HUES48 (cell line): ENCODE results near the gene CFH.

Source experiments
- H3K27ac ChIP-seq: one replicate; pipeline ENCODE4 v1.7.0; 2013; ENCODE audit warnings: low read depth, low read length, inconsistent platforms
- H3K27me3 ChIP-seq: 2 replicates; pipeline ENCODE4 v1.6.1; 2013; ENCODE audit warnings: mild to moderate bottlenecking, low read length; ENCODE audit not compliant: control insufficient read depth, insufficient read depth
- H3K36me3 ChIP-seq: 2 replicates; pipeline ENCODE4 v1.6.1; 2013; ENCODE audit warnings: low read length; ENCODE audit not compliant: control insufficient read depth, insufficient read depth
- H3K4me1 ChIP-seq: 2 replicates; pipeline ENCODE4 v1.6.1; 2013; ENCODE audit warnings: mild to moderate bottlenecking, low read length; ENCODE audit not compliant: control insufficient read depth, insufficient read depth
- H3K4me3 ChIP-seq: 2 replicates; pipeline ENCODE4 v1.5.1; 2013; ENCODE audit warnings: mild to moderate bottlenecking, low read depth, low read length
- H3K9ac ChIP-seq: 2 replicates; pipeline ENCODE4 v1.6.1; 2013; ENCODE audit warnings: mild to moderate bottlenecking, low read depth, low read length, moderate library complexity
- H3K9me3 ChIP-seq: 2 replicates; pipeline ENCODE4 v1.6.1; 2013; ENCODE audit warnings: low read length; ENCODE audit not compliant: control insufficient read depth, insufficient read depth

CFH gene

DNA sequence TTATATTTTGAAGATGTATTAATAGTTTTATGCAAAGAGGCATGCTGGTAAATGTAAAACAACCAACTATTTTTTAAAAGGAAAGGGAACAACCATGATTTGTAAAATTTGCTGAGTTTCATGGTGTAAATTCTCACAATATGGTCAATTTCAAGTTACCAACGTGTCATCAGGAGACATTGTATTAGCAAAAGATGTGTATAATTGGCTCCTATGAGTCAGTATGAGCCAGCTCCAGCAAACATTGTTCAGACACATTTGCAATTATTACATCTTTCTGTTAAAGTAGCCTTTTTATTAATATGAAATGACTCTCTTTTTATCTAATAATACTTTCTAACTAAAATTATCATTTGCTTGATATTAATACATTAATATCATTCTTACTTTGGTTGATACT lies 15.3 kb downstream of the CFH start:
- Histone ChIP-seq H3K9ac (no peak overlapping the region), H3K27me3 (no peaks in the 10 kb centered on the region), H3K9me3 (no peaks in the 10 kb centered on the region), H3K27ac (no peak overlapping the region), H3K36me3 (no peaks in the 10 kb centered on the region), H3K4me3 (no peak overlapping the region), H3K4me1 (no peaks in the 10 kb centered on the region)

DNA sequence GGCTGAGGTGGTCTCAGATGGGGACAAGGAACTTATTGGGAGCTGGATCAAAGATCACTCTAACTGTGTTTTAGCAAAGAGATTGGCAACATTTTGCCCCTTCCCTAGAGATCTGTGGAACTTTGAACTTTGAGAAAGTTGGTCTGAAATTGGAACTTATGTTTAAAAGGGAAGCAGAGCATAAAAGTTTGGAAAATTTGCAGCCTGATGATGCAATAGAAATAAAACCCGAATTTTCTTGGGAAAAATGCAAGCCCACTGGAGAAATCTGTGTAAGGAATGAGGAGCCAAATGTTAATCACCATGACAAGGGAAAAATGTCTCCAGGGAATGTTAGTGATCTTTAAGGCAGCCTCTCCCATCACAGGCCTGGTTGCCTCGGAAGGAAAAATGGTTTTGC lies 17.2 kb downstream of the CFH start:
- H3K27ac ChIP-seq = no peak overlapping the region
- no peaks in the 10 kb centered on the region for H3K4me1 ChIP-seq
- no peak overlapping the region for H3K4me3 ChIP-seq
- no peaks in the 10 kb centered on the region for H3K36me3 ChIP-seq
- no peaks in the 10 kb centered on the region for H3K9me3 ChIP-seq
- no peaks in the 10 kb centered on the region for H3K27me3 ChIP-seq
- H3K9ac ChIP-seq = no peak overlapping the region

DNA sequence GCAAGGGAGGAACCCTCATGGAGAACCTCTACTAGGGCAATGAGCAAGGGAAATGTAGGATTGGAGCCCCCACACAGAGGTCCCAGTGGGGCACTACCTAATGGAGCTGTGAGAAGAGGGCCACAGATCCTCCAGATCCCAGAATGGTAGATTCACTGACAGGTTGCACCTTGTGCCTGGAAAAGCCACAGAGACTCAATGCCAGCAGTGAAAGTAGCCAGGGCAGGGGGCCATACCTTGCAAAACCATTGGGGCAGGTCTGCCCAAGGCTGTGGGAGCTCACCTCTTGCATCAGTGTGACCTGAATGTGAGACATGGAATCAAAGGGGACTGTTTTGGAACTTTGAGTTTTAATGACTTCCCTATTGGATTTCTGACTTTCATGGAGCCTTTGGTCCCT lies 17.9 kb downstream of the CFH start:
- no peaks in the 10 kb centered on the region for H3K4me1 ChIP-seq
- no peak overlapping the region for H3K9ac ChIP-seq
- H3K9me3 ChIP-seq = no peaks in the 10 kb centered on the region
- H3K4me3 ChIP-seq = no peak overlapping the region
- H3K27ac ChIP-seq = no peak overlapping the region
- H3K27me3 ChIP-seq = no peaks in the 10 kb centered on the region
- no peaks in the 10 kb centered on the region for H3K36me3 ChIP-seq

DNA sequence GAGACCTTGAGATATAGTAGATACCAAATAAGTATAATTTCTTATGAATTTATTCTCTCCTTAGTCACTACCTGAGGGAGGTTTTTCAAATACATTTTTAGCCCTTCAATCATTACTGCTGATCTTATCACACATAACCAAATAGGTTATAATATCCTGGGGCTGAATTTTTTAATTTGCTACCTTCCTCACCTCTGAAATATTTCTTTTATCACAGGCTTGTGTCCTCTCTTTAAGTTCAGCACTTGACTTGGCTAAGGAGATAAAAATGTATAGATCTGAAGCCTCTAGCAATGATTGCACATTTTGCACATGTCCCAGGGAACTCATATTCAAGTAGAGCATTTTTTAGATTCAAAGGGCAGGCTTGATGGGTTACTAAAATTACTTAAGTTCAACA lies 23.1 kb downstream of the CFH start:
- Histone ChIP-seq H3K4me3 (no peak overlapping the region), H3K27ac (no peak overlapping the region), H3K27me3 (no peaks in the 10 kb centered on the region), H3K9ac (no peak overlapping the region), H3K9me3 (no peaks in the 10 kb centered on the region), H3K36me3 (no peaks in the 10 kb centered on the region), H3K4me1 (no peaks in the 10 kb centered on the region)

DNA sequence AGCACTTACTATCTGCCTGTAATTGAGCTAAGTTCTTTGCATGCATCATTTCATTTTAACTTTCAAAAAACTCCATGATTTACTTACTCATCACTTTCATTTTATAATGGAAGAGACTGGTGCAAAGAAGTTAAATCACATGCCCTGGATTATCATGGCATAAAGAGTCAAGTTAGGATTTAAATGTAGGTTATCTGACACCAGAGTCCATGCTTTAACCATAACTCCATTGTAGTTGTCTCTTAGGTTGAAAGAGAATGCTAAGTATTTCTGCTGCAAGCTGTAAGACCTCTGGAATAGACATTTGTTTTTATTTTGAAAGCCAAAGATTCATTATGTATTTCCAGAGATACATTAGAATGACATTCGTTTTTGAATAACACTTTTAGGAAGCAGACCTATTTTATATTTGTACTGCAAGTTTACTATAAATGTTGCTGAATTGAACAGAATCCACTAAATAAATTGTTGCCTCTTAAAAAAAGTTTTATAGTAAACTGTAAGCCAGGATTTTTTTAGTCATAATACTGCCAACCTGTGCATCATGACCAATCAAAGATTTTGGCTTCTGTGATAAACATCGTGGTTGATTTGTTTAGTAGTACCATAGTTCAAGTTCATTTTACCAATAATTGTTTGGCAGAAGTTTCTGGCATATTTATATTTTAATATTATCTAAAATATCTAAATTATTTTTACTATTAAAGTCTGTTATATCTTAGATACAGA lies 26.1 kb downstream of the CFH start:
- H3K36me3 ChIP-seq = no peaks in the 10 kb centered on the region
- no peak overlapping the region for H3K27ac ChIP-seq
- no peaks in the 10 kb centered on the region for H3K9me3 ChIP-seq

DNA sequence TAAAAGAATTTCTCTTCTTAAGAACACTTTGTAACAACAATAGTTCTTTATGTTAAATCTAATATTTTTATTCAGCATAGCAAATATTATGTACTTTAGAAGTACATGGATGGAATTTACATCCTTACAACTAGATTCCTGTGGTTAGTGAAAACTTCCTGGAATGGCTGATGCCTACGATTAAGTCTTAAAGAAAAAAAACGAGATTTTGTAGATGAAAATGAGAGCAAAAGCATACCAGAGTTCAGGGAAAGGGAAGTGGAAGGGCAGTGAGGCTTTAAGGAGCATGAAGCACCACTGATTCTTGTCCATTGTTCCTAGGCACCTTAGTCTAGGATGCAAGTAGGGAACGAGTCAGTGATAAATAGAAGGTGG lies 26.7 kb downstream of the CFH start:
- Histone ChIP-seq H3K9me3 (no peaks in the 10 kb centered on the region), H3K9ac (no peak overlapping the region), H3K27me3 (no peaks in the 10 kb centered on the region), H3K27ac (no peak overlapping the region), H3K4me3 (no peak overlapping the region), H3K4me1 (no peaks in the 10 kb centered on the region), H3K36me3 (no peaks in the 10 kb centered on the region)

More for the DNA sequence above, 26.1 kb downstream of the CFH start:
- Histone ChIP-seq H3K4me1 (no peaks in the 10 kb centered on the region), H3K27me3 (no peaks in the 10 kb centered on the region), H3K4me3 (no peak overlapping the region), H3K9ac (no peak overlapping the region)

DNA sequence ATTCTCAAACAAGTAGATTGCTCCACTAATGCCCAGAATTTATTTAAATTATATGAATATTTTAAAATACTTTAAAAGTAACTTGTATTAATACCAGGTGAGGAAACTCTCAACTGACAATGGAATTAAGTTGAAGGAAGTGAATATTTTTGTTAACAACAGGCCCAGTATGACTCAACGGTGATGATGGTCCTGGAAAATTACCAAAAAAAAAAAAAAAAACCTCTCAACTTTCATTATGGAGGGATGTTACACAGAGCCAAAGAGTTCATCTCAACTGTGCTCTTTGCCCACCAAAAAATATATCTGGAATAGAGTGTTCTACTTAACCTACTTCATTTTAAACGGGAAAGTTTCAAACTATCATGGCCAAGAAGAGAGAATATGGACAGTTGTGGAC lies 28.3 kb downstream of the CFH start:
- no peaks in the 10 kb centered on the region for H3K4me1 ChIP-seq
- no peaks in the 10 kb centered on the region for H3K36me3 ChIP-seq
- H3K4me3 ChIP-seq = no peak overlapping the region
- H3K27me3 ChIP-seq = no peaks in the 10 kb centered on the region
- no peak overlapping the region for H3K27ac ChIP-seq
- H3K9me3 ChIP-seq = no peaks in the 10 kb centered on the region
- H3K9ac ChIP-seq = no peak overlapping the region

DNA sequence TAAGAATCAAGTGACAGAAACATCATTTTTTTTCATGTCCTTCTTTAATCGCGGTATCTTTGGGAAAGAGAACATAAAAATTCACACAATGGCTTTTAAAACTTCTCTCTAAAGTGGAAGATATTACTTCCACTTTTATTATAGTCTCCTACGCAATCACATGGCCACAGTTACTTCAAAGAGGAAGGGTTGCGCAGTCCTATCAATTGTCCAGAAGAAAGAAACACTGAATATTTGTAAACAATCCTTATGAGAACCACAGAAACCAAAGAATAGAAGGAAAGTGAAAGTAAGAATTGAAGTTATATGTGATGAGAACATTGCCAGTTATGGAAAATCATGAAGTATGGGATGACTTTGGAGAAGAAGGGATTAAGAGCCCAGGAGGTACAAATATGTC lies 32.6 kb downstream of the CFH start:
- Histone ChIP-seq H3K4me1 (no peaks in the 10 kb centered on the region), H3K36me3 (no peaks in the 10 kb centered on the region), H3K4me3 (no peak overlapping the region), H3K9ac (no peak overlapping the region), H3K9me3 (no peaks in the 10 kb centered on the region), H3K27ac (no peak overlapping the region), H3K27me3 (no peaks in the 10 kb centered on the region)

DNA sequence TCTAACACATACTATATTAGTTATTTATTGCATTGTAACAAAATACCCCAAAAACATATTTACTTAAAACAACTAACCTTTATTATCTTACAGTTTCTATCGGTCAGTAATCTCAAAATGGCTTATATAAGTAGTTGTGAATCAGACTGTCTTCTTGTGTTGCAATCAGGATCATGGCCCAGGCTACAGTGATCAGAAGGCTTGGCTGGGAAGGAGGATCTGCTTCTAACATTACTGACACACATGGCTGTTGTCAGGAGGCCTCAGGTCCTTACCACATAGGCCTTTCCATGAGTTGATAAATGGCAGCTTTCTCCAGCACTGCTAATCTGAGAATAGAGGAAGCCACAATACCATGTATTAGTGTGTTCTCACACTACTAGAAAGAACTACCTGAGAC lies 33.7 kb downstream of the CFH start:
- Histone ChIP-seq H3K4me3 (no peak overlapping the region), H3K4me1 (no peaks in the 10 kb centered on the region), H3K27ac (no peak overlapping the region), H3K9me3 (no peaks in the 10 kb centered on the region), H3K9ac (no peak overlapping the region), H3K36me3 (no peaks in the 10 kb centered on the region), H3K27me3 (no peaks in the 10 kb centered on the region)

DNA sequence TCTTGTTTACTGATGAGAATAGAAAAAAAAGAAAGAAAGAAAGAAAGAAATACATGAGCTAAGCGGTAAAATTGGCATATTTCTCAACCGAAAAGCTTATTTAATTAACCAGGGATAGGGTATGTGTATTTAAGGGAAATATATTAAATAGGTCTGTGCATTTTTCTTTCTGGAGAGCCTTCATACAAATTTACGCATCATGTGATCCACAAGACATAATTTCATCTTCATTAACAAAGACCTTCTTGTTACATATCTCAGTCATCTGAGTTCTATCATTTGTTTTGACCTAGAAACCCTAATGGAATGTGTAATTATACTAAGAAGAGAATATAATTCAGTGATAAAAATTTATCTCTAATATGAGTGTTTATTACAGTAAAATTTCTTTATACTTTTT lies 37.2 kb downstream of the CFH start:
- Histone ChIP-seq H3K36me3 (no peaks in the 10 kb centered on the region), H3K27ac (no peak overlapping the region), H3K4me3 (no peak overlapping the region), H3K4me1 (no peaks in the 10 kb centered on the region), H3K9ac (no peak overlapping the region), H3K27me3 (no peaks in the 10 kb centered on the region), H3K9me3 (no peaks in the 10 kb centered on the region)

DNA sequence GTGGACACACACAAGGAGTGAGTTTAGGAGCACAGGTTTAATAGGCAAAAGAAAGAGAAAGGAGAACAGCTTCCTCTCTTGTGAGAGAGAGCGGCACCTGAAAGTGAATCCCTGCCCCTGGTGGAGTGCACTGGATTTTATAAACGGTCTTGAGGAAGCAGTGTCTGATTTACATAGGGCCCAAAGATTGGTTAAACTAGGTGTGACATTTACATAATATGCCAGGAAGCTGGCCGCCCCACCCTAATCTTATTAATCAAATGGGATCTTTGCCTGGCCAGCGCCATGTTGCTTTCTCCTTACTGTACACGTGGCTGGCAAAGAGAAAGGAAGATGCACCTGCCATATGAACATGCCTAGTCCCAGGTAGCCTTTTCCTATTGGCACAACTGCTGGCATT lies 38.7 kb downstream of the CFH start:
- Histone ChIP-seq H3K4me3 (no peak overlapping the region), H3K27me3 (no peaks in the 10 kb centered on the region), H3K27ac (no peak overlapping the region), H3K4me1 (no peaks in the 10 kb centered on the region), H3K9me3 (no peaks in the 10 kb centered on the region), H3K36me3 (no peaks in the 10 kb centered on the region), H3K9ac (no peak overlapping the region)

DNA sequence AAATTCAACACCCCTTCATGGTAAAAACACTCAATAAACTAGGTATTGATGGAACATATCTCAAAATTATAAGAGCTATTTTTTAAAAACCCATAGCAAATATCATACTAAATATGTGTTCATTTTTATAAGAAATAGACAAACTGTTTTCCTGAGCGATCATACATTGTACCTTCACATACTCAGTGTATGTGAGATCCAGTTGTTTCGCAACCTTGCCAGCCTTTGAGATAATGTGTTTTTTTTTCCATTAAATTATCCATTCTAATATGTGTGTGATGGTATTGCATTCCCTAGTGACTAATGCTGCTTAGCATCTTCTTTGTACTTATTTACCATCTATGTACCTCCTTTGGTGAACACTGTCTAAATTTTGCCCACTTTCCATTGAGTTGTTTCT lies 47.1 kb downstream of the CFH start:
- Histone ChIP-seq H3K9me3 (no peaks in the 10 kb centered on the region), H3K36me3 (no peaks in the 10 kb centered on the region), H3K9ac (no peak overlapping the region), H3K27ac (no peak overlapping the region), H3K27me3 (no peaks in the 10 kb centered on the region), H3K4me1 (no peaks in the 10 kb centered on the region), H3K4me3 (no peak overlapping the region)
